Measurements from ENCODE around the gene EDIL3.

Gene EDIL3

DNA sequence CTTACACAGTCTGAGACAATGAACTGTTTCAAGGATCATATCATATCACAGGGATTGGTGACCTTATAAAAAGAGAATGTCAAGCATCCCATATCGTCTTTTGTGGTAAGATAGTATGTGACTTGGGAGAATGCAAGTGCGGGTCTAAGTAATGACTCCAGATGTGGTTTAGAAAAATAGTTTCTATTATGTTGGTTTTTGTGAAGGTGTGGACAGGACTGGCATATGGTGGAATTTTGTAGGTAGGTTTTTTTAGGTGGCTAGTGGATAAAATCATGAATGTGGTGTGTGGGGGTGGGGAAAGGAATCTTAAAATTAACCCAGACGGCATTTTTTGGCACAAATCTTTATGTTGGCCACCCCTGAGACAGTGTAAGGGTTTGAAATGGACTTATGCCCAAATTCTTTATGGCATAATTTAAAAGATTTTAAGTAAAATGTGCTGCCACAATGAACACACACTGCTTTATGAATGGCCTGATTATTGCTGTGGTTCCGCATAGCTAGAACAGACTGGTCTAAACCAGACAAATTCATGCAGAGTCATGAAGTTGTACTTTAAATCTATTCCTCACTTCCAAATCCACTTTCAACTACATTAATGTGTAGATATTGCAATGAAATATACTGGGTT is 459.2 kb downstream of the EDIL3 start:
- TF ChIP-seq, protein P1, sequence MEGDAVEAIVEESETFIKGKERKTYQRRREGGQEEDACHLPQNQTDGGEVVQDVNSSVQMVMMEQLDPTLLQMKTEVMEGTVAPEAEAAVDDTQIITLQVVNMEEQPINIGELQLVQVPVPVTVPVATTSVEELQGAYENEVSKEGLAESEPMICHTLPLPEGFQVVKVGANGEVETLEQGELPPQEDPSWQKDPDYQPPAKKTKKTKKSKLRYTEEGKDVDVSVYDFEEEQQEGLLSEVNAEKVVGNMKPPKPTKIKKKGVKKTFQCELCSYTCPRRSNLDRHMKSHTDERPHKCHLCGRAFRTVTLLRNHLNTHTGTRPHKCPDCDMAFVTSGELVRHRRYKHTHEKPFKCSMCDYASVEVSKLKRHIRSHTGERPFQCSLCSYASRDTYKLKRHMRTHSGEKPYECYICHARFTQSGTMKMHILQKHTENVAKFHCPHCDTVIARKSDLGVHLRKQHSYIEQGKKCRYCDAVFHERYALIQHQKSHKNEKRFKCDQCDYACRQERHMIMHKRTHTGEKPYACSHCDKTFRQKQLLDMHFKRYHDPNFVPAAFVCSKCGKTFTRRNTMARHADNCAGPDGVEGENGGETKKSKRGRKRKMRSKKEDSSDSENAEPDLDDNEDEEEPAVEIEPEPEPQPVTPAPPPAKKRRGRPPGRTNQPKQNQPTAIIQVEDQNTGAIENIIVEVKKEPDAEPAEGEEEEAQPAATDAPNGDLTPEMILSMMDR (IDR thresholded peaks at IDR 0.05; ENCODE audit: insufficient read depth, low read depth, low read length, missing control alignments), result no peak
- no peak overlapping the region for H3K4me3 ChIP-seq (ENCODE audit: low read length)
- DNase-seq (ENCODE audit: low read depth), result no peak

DNA sequence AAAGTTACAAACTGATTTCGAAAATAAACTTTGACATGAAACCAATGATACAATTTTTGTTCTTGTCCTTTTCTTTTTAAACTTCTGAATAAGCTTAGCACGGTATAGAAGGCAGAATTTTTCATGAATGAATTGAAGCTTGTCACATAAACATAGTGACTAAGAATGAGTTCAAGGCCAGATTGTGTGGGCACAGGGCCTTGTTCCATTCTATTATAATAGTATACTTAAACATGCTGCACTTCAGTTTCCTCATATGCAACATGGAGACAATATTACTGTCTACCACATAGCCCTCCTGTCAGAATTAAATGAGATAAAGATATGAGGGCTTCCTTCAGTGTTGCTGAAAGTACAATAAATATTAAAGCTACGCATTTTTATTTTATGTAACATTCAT is 459.8 kb downstream of the EDIL3 start:
- DNase-seq (ENCODE audit: low read depth), result no peak
- TF ChIP-seq, protein P1 (IDR thresholded peaks at IDR 0.05; ENCODE audit: insufficient read depth, low read depth, low read length, missing control alignments), result no peak
- H3K4me3 ChIP-seq (ENCODE audit: low read length), result no peak overlapping the region

GRCh38 chr5:83924171-83924570 is 460.5 kb downstream of the EDIL3 start:
- TF ChIP-seq, protein P1 (IDR thresholded peaks at IDR 0.05; ENCODE audit: insufficient read depth, low read depth, low read length, missing control alignments), result no peak
- no peak overlapping the region for H3K4me3 ChIP-seq (ENCODE audit: low read length)
- no peak for DNase-seq (ENCODE audit: low read depth)

- TF ChIP-seq, protein P1 (IDR thresholded peaks at IDR 0.05; ENCODE audit: insufficient read depth, low read depth, low read length, missing control alignments), result no peak
- H3K4me3 ChIP-seq (ENCODE audit: low read length), result no peak overlapping the region
- DNase-seq (ENCODE audit: low read depth), result no peak
Observed at GRCh38 chr5:83922699-83923098, 462.0 kb downstream of the EDIL3 start.

DNA sequence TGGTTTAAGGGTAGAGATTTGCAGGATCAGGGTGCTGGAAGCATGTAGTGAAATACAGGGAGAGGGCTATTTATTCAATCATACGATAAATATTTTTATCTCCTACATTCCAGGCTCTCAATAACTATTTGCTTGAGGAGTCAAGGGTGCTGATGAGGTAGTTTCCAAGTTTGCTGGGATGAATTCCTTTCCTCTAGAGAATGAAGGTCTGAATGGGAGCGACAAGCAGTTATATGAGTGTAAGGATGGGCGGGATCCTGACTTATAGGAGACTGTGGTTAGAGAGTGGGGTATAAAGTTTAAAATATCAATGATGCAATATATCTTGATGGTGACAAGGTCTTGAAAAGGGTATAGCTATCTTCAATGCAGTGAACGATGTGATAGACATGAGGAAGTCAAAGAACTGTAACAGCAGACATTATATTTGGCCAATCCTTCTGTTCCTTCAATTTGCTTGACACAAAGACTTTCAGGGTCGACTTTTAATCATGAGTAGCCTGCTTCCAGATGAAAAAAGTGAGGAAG is 462.9 kb downstream of the EDIL3 start:
- no peak overlapping the region for H3K4me3 ChIP-seq (ENCODE audit: low read length)
- TF ChIP-seq, protein P1 (IDR thresholded peaks at IDR 0.05; ENCODE audit: insufficient read depth, low read depth, low read length, missing control alignments), result no peak
- no peak for DNase-seq (ENCODE audit: low read depth)

DNA sequence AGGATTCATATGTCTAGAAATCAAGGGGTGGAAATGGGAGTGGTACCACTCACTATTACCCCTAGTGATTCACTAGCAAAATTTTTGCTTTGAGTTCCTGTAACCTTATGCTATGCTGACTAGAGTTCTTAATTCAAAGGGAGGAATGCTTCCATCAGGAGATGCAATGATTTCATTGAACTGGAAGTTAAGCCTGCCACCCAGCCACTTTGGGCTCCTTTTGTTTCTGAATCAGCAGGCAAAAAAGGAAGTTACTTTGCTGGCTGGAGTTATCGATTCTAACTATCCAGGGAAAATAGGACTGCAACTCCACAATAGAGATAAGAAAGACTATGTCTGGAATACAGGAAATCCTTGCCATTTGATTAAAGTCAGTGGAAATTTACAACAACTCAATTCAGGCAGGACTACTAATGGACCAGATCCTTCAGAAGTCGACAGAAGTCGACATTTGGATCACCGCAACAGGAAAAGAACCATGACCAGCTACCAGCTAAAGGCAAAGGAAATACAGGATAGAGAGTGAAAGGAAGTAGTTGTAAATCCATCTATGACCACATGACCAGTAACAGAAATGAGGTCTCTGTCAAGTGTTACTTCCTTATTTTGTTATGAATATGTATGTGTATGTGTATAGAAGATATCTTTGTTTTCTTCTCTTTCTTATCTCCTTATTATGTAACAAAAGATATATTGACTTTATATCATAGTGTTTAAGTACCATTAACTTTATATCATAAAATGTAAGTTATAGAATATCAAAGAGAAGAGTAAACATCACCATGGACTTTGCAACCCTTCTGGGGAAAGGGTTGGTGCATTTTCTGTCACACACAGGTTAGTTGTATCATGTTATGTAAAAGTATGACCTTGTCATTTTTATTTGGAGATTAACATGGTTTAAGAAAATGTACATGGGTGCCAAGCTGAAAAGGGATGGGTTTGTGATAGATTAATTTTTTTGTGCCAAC is 465.3 kb downstream of the EDIL3 start:
- H3K4me3 ChIP-seq (ENCODE audit: low read length), result no peak overlapping the region
- TF ChIP-seq, protein P1 (IDR thresholded peaks at IDR 0.05; ENCODE audit: insufficient read depth, low read depth, low read length, missing control alignments), result no peak
- DNase-seq (ENCODE audit: low read depth), result no peak
